NCI-H1105 (cell line): Measurements from ENCODE around the gene ALG6.
"Not testable (repeated sequence)": the region's sequence is repeated elsewhere in the genome, so short reads cannot be mapped to it uniquely, and the experiment has no call there.

Source experiments
- DNase-seq: peaks from one replicate; lab custom pipeline; 2025; lab: John Stamatoyannopoulos, UW

The ALG6 gene

DNA sequence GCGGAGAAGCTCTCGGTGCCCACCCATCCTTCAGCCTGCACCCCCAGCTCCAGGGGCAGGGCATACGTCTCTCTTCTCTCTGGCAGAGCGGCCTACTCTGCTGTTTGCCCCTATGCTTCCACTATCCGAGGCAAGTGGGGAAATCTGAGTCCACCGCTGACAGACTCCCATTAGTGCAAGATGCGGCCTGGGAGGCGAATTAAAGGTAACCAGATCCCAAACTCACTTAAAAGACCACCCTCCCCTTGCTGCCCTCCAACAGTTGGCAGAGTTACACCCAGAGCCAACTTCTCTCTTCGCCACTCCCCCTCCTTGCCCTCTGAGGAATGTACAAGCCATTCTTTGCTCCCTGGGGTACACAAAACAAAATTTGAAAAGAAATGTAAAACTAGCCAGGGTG, 38.6 kb upstream of the ALG6 start:
- DNase-seq = no peak

DNA sequence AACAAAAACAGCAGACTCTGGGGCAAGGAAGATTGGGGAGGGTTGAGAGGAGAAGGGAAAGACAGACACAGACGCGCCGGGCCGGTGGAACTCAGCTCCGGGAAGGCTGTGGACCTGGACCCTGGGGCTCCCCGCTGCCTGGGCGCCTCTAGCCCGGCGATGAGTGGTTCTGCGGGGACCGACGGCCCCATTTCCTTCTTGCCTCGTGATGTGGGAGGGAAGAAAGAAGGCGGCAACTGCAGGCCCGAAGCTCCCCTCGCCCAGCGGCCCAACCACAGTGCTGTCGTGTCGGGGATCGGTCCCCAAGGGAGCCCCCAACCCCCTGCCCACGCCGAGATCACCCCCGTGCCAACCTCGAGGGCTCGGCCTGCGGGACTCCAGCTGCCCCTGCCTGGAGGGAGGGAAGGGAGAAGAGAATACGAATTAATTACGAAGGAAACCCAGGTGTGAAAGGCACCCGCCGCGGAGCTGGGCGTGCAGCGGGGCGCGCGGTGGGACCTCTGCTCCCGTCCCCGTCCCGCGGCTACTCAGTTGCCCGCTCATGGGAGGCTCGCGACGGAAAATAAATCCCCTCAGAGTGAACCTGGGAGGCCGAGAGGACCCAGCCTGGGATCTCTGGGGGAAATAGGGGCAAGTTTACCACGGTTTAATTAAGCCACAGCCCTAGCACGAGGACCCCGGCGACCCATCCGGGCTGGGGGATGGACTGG, 37.7 kb upstream of the ALG6 start:
- no peak for DNase-seq

DNA sequence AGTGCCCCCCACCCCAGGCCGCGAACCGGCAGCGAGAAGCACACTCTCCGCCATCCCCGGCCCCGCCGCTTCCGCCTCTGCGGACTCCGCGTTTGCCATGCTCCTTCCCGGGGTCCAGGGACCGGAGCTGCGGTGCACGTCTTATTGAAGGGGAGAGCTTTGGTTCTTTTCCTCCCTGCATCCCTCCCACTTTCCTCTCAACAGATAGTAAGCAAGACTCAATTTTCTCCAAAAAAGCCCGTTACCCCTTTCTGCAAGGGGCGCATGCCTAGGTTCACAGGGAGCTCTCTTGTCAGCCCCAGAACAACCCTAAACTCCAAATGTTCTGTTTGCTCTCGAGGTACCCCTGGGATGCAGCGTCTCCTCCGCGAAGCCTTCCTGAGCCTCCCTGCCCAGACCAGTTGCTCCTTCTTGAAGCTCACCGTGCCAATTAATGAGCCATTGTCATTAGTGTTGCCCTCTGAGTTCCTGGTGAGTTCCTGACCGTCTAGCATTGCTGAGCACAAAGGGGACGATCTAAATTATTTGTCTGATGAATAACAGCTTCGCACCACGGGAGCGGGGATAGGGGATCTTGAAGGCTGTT, 37.0 kb upstream of the ALG6 start:
- DNase-seq = no peak

DNA sequence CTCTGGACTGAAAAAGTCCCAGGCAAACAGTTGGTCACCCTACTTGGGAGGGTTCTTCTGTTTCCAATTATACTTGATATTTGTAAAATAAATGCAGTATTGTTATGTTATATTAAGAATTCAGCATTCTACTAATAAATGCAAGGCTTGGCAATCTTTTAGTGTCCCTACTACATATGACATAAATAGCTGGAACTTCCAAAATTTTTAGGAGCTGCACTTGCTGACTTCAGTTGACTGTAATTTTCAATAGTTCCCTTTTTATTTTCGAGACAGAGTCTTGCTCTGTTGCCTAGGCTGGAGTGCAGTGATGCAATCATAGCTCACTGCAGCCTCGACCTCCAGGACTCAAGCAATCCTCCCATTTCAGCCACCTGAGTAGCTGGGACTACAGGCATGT, 25.0 kb upstream of the ALG6 start:
- DNase-seq = no peak

DNA sequence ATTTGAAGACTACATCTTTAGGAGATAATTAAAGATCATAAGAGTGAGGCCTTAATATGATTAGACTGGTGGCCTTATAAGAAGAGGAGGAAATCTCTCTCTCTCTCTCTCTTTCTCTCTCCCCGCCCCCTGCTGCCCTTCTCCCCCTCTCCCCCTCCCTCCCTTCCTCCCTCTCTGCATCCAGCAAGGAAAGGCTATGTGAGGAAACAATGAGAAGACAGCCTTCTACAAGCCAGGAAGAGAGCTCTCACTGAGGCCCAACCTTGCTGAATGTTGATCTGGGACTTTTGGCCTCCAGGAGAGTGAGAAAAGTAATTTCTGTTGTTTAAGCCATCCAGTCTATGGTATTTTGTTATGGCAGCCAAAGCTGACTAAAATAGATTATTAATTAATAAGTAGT, 23.5 kb upstream of the ALG6 start:
- no peak for DNase-seq

DNA sequence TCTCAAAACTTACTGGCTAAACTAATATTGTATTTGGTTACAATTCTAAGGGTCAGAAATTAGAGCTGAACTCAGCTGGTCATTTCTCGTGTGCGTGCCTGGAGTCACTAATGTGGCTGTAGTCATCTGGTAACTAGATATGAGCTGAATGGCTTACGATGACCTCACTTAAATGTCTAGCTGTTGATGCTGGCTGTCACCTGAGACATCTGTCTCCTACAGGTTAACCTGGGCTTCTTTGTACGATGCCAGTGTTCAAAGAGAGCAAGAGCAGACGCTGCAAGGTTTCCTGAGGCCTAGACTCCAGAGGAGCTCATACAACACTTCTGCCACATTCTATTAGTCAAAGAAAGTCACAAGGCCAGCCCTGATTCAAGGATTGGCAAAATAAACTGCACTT, 17.1 kb upstream of the ALG6 start:
- DNase-seq = no peak

DNA sequence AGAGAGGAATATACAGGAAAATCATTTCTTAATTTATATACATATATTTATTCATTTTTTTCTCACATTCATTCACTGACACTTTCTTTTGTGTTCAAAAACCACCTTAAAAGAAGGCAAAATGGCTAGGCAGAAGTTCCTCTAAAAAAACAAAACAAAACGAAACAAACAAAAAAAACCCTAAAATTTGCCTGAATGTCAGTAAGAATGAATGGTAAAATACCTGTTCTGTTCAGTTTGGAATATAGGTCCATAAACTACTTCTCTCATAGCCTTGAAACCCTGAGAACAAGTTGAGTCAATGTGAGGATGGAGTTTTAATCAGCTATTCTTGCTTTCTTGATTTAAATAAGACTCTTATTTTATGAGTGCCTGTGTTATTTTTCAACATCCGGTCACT, 14.7 kb upstream of the ALG6 start:
- DNase-seq = no peak

DNA sequence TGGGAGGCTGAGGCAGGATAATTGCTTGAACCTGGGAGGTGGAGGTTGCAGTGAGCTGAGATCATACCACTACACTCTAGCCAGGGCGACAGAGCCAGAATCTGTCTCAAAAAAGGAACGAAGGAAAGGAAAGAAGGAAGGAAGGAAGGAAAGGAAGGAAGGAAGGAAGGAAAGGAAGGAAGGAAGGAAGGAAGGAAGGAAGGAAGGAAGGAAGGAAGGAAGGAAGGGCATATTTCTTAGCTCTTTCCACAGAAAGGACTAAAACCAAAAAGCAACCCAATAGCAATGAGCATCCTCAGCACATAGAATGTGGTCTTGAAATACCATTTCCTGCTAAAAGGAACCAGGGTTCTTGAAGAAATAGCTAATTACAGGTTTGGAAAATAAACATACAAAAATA, 11.2 kb upstream of the ALG6 start:
- DNase-seq = not testable (repeated sequence)

DNA sequence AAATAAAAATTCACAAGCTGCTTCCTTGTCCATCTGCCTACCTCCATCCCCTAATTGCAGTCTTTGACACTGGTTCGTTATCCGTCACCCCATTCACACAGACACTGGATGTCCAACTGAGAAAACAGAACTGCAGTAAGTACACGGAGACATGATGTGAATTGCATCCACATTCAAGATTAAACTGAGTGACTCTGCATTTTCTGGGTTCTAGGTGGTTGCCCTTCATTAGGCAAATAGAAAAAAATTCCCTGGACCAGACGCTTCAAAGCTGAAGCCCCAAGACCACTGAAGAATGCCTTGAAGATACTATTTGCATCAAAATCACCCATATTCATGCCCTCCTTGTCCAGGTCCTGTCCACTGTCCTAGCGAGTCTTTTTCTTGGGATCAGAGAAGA, 7.9 kb upstream of the ALG6 start:
- no peak for DNase-seq

DNA sequence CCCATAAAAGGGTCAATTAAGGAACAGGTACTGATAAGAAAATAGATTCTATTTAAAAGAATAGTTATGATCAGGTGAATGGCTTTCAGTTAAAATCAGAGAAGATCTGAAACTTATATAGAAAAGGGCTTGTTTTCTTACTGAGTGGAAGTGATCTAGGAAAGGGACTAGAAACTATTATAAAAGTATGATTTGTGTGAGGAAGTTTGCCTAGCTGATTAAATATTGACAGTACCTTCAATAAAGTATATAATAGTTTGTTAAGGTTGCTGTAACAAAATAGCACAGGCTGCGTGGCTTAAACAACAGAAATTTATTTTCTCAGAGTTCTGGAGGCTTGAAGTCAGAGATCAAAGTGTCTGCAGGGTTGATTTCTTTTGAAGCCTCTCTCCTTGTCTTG, 5.4 kb upstream of the ALG6 start:
- no peak for DNase-seq

DNA sequence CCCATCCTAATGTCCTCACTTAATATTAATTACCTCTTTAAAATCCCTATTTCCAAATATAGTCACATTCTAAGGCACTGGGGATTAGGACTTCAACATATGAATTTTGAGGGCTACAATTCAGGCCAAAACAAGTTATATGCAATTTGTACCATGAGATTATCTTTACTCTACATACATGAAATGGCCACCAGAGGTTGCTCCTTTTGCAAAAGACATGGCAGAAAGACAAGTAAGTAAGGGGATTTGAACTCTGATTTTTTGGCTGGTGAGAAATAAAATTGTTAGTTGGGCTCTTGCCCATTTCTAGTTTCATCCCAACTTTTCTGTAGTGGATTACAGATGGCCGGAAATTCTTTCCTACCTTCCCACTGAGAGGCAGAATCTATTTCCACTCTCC, 4.8 kb upstream of the ALG6 start:
- DNase-seq = no peak

DNA sequence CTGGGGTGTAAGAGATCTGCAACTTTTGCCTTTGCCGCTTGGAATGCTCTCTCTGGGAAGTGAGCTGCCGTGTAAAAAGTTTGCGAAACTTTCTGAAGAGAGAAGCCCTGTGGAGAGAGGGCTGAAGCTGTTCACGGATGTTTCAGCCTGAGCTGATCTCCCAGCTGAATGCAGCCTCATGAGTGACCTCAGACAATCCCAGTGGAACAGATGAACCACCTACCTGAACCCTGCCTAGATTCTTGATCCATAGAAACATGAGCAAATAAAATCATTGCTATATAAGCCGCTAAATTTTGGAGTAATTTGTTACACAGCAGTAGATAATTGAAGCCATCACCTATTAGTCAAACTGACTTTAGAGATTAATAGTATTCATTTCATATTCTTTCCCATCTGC, 4.4 kb upstream of the ALG6 start:
- DNase-seq = no peak

DNA sequence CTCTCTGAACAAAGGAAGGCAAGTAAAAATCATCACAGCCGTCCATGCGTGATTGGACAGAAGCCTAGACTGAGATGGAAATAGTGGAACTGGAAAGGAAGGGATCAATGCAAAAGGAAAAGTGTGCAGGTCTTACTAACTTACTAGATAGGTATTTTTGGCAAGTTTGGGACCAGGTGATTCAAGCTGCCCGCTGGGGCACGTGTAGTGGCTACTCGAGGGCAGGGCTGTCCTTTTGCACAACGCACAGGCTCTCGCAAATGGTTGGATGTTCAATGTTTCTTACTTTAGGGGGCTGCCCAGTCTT, 566 bp upstream of the ALG6 start:
- DNase-seq = no peak

DNA sequence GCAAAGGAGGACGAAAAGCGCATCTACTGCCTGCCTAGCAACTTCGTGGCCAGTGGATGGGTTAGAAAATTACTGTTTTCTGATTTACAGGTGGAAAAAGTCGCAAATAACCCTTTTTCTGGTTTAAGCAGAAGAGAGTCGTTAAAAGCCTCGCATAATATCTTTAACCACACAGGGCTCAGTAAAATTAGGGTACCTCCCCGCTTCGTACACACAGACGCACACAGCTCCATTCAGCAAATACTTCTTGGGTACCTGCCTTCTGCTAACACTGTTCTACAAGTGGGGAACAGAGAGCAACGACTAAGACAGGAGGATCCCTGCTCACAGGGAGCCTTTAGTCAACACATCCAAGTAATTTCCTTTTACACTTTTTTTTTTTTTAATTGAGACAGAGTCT, 704 bp downstream of the ALG6 start:
- no peak for DNase-seq

DNA sequence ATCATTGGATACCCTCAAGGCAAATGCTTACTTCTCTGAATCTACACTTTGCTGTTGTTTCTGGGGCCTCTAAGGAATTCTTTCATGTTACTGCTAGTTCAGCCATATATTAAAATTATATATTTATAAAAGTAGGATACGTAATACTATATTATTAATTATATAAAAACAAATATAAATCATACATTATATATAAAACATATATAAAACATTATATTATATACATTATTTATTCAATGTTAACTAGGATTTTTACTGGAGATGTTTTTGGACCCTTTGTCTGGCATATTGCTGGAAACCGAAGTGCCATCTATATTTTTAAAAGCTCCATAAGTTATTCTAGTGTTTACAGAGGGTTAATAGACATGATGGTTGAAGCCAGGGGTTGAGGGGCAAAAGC, 12.2 kb downstream of the ALG6 start:
- no peak for DNase-seq

DNA sequence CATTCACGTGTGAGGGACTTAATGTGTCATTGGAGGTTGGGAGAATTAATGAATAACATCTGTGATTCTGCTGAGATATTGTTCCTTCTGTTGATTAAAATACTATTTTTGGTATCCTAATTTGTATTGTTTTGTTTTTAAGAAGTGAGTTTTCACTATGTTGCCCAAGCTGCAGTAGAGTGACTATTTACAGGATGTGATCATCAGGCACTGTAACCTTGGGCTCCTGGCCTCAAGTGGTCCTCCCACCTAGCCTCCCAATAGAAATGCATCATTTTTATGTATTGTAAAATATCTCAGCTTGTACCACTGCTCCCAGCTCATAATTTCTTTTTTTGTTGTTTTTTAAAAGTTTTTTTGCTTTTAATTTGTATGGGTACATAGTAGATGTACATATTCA, 14.3 kb downstream of the ALG6 start:
- no peak for DNase-seq

DNA sequence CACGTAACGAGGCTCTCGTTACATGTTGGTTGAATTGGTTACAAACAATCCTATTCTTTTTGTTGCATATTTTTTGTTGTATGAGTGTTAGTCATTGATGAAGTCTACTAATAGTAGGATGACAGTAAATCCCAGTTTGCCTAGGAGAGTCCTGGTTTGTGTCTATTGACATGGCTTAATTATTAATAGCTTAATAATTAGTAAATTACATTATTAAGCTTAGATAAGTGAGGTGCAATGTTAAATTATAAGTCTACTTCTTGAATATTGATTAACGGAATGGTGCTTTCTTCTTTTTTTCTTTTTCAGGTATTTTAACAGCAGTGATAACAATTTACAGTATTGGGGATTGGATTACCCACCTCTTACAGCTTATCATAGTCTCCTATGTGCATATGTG, 34.5 kb downstream of the ALG6 start:
- no peak for DNase-seq

DNA sequence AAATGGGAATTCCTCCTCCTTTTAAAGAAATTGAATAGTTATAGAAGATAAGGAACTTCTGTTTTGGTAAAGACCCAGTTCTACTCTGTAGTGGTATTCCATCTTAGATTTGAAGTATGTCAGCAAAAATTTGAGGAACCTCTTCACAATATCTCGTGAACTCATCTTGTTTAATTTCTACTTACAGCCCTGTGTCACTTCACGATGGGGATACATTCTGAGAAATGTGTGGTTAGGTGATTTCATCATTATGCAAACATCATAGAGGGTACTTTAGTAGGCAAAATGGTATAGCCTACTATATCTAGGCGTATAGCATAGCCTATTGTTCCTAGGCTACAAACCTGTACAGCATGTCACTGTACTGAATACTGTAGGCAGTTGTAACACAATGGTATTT, 36.0 kb downstream of the ALG6 start:
- DNase-seq = no peak

DNA sequence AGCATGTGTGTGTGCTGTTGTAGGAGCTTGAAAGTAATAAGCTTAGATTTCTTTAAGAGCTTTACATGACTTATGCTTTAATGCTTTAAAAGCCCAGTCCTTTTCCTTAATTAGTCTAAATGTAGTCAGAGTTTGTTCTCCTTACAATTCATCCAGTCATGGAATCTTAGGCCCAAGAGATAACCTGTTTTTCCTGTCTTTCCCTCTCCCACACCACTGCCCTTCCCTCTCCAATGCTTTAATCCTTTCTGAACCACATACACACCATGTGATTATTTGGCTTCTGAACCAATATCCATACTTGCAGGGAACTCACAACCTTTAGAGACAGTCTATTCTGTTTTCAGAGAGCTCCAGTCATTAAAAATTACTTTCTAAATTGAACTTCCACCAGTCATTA, 37.6 kb downstream of the ALG6 start:
- DNase-seq = no peak

DNA sequence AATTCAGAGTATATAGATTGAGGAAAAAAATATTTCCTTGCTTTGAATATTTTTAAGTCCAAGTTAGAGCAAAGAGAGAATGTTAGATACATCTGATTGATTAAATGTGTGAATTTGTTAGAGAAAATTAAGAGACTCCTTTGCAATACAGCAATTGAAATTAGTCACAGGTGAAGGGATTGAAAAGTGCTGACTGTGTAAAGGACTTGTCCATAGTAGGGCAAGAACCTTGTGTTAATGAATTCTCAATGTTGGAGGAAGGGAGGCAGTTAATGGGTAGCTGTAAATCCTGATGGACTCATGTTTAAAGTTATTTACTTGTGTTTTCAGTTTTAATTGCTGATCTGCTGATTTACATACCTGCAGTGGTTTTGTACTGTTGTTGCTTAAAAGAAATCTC, 38.6 kb downstream of the ALG6 start:
- no peak for DNase-seq

DNA sequence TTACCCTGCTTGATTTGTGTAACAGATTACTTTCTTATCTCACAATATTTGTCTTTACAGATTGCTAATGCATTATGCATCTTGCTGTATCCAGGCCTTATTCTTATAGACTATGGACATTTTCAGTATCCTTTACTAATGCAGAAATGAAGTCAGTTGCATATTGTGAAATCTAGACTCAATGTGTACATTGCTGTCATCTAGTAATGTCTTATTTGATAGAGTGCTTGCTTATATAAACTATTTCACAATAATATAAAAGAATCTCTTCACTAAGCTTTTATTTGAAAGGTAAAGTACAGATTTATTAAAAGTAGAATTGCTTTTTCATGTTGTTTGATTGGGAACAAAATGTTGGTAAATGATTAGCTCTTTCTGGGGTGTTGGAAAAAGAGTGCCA, 39.6 kb downstream of the ALG6 start:
- no peak for DNase-seq

DNA sequence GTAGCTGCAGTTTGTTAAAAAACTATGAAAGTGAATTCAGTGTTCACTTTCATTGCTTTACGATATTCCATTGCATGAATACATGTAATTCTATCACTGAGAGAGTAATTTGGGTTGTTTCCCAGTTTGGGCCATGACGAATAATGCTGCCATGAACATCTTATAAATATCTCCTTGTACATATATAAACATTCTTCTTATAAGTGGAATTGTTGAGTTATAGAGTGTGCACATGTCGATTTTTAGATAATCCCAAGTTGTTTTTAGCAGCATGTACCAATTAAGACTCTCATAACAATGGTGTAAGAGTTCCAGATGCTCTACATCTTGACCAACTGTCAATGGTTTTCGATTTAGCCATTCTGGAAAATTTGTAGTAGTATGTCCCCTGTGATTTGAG, 40.9 kb downstream of the ALG6 start:
- DNase-seq = no peak

DNA sequence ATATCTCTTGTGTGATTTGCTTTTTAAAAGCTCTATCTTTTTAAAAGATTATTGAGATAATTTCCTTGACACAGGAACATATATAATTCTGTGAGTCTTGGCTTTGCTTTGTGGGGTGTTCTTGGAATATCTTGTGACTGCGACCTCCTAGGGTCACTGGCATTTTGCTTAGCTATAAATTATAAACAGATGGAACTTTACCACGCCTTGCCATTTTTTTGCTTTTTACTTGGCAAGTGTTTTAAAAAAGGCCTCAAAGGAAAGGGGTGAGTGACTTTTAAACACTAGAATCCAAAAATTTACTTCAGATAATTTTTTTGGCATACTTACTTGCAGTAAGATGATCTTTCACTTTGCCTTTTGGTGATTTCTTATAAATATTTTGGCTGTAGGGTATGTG, 43.6 kb downstream of the ALG6 start:
- DNase-seq = no peak

DNA sequence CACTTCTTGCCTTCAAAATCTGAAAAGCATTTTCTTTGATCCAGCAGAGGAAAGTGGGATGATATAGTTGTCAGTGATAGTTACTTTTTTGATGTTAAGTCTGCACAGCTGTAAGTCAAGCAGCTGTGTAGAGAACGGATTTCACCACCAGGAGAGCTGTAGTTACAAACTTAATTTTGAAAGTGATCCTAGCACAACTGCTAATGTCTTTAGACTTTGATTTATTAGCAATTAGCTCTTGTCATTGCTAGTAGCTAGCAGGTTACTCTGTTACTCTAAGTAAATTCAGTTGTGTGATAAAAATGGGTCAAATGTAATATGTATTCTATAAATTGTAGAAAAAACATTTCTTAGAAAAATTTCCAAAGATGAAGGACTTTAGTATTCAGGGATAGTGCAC, 46.0 kb downstream of the ALG6 start:
- DNase-seq = no peak
